GM18505 (cell line): ENCODE data around the gene TMEM150C.

Source experiments
- ATAC-seq: cut with Tn5 transposase; IDR thresholded peaks from one replicate; pipeline ENCODE4 v1.9.1; 2021; ENCODE audit not compliant: unreplicated experiment
- POLR2A ChIP-seq: IDR thresholded peaks from 4 replicates; pipeline ENCODE4 v1.6.1; 2011; ENCODE audit warnings: borderline replicate concordance; ENCODE audit not compliant: insufficient read depth, insufficient read length; ENCODE audit errors: extremely low read depth

The TMEM150C gene

GRCh38 chr4:82561786-82562563, at the start of gene TMEM150C:
Gene TMEM150C (minus strand): TSS chr4:82561988. CDS start chr4:82504657, 57,331 bp downstream.
- no peak for ATAC-seq
- no peak for TF ChIP-seq POLR2A

- ATAC-seq: no peak
- TF ChIP-seq POLR2A: no peak
These were observed 49.7 kb upstream of the TMEM150C start for GRCh38 chr4:82611527-82611926.

GRCh38 chr4:82610041-82610440, 48.3 kb upstream of the TMEM150C start:
- no peak for ATAC-seq
- no peak for TF ChIP-seq POLR2A

- TF ChIP-seq POLR2A: no peak
- no peak for ATAC-seq
These were observed 44.8 kb upstream of the TMEM150C start for GRCh38 chr4:82606622-82607021.

GRCh38 chr4:82604522-82604921, 42.7 kb upstream of the TMEM150C start:
- TF ChIP-seq POLR2A: no peak
- ATAC-seq: no peak

- no peak for ATAC-seq
- no peak for TF ChIP-seq POLR2A
These were observed 39.6 kb upstream of the TMEM150C start for GRCh38 chr4:82601242-82602015.

GRCh38 chr4:82599336-82599735, 37.5 kb upstream of the TMEM150C start:
- TF ChIP-seq POLR2A: no peak
- no peak for ATAC-seq

- no peak for ATAC-seq
- no peak for TF ChIP-seq POLR2A
These were observed 32.7 kb upstream of the TMEM150C start for GRCh38 chr4:82594456-82594855.

- TF ChIP-seq POLR2A: no peak
- ATAC-seq: no peak
These were observed 31.6 kb upstream of the TMEM150C start for GRCh38 chr4:82593411-82593810.

- no peak for ATAC-seq
- TF ChIP-seq POLR2A: no peak
These were observed 30.9 kb upstream of the TMEM150C start for GRCh38 chr4:82592639-82593038.

- ATAC-seq: no peak
- TF ChIP-seq POLR2A: no peak
These were observed 29.8 kb upstream of the TMEM150C start for GRCh38 chr4:82591592-82591991.

GRCh38 chr4:82589756-82590155, 28.0 kb upstream of the TMEM150C start:
- ATAC-seq: no peak
- no peak for TF ChIP-seq POLR2A

- TF ChIP-seq POLR2A: no peak
- no peak for ATAC-seq
These were observed 27.0 kb upstream of the TMEM150C start for GRCh38 chr4:82588771-82589270.
